Smooth muscle cell (in vitro differentiated cells): Measurements from ENCODE around the gene COX5B. TPM values are rescaled to one million over a fixed set of nuclear protein-coding genes. Genes with fewer than 3 reads are reported as not detected.

Experiments
- DNase-seq: peaks from one replicate; lab custom pipeline; 2025; ENCODE audit not compliant: unreplicated experiment; lab: John Stamatoyannopoulos, UW
- H2AFZ ChIP-seq: fragments of 200-600 bp; sonication (generic); 2 replicates; pipeline ENCODE4 v1.6.0; 2016; ENCODE audit warnings: antibody characterized with exemption, low read depth, mild to moderate bottlenecking
- H3F3A ChIP-seq: fragments of 200-600 bp; sonication (generic); 2 replicates; pipeline ENCODE4 v1.6.0; 2017; ENCODE audit warnings: antibody characterized with exemption, low read depth
- H3K27ac ChIP-seq: fragments of 200-600 bp; sonication (generic); 2 replicates; pipeline ENCODE4 v1.5.1; 2016; ENCODE audit warnings: low read depth, mild to moderate bottlenecking
- H3K27me3 ChIP-seq: fragments of 200-600 bp; sonication (generic); 2 replicates; pipeline ENCODE4 v1.6.1; 2016; ENCODE audit warnings: low read depth, mild to moderate bottlenecking
- H3K36me3 ChIP-seq: fragments of 200-600 bp; sonication (generic); 2 replicates; pipeline ENCODE4 v1.5.1; 2016; ENCODE audit warnings: low read depth
- H3K4me1 ChIP-seq: fragments of 200-600 bp; sonication (generic); 2 replicates; pipeline ENCODE4 v1.5.1; 2016; ENCODE audit warnings: low read depth
- H3K4me2 ChIP-seq: fragments of 200-600 bp; sonication (generic); 2 replicates; pipeline ENCODE4 v1.6.0; 2016; ENCODE audit warnings: mild to moderate bottlenecking
- H3K4me3 ChIP-seq: fragments of 200-600 bp; sonication (generic); 2 replicates; pipeline ENCODE4 v1.5.1; 2016; ENCODE audit warnings: mild to moderate bottlenecking
- H3K79me2 ChIP-seq: fragments of 200-600 bp; sonication (generic); 2 replicates; pipeline ENCODE4 v1.6.0; 2016; ENCODE audit warnings: low read depth, mild to moderate bottlenecking
- H3K9ac ChIP-seq: fragments of 200-600 bp; sonication (generic); 2 replicates; pipeline ENCODE4 v1.6.0; 2016; ENCODE audit warnings: low read depth
- H3K9me3 ChIP-seq: fragments of 200-600 bp; sonication (generic); replicated peaks from 2 replicates; pipeline ENCODE4 v1.5.1; 2016; ENCODE audit warnings: low read depth
- H4K20me1 ChIP-seq: fragments of 200-600 bp; sonication (generic); 2 replicates; pipeline ENCODE4 v1.6.0; 2016; ENCODE audit warnings: low read depth
- WGBS: methylation state at CpG from one replicate; pipeline ENCODE4 v1.1.7; 2016; ENCODE audit warnings: low lambda C conversion rate; 5-methylcytosine and 5-hydroxymethylcytosine counted together
- polyA plus RNA-seq: library from polyadenylated mRNA; unstranded; fragments of >200 nt; fragmentation: Nextera tagmentation; extraction: Ambion mirVana; gene quantifications from 2 replicates; pipeline ENCODE4 v1.2.1, GENCODE V29; 2016
- total RNA-seq: library from RNA; depleted of rRNA; stranded (reverse); fragments of >200 nt; gene quantifications from 2 replicates; pipeline ENCODE4 v1.2.3, GENCODE V29; 2014
- TF ChIP-seq, protein P1 (sequence below): fragments of 200-600 bp; sonication (generic); IDR thresholded peaks from 2 replicates; pipeline ENCODE4 v1.5.1; 2017; ENCODE audit warnings: borderline replicate concordance, mild to moderate bottlenecking, antibody characterized with exemption; ENCODE audit not compliant: insufficient read depth, poor library complexity, severe bottlenecking

The COX5B gene
- total and polyA plus RNA-seq, 2 experiments from 2014 or later, result 402 to 404 TPM

DNA sequence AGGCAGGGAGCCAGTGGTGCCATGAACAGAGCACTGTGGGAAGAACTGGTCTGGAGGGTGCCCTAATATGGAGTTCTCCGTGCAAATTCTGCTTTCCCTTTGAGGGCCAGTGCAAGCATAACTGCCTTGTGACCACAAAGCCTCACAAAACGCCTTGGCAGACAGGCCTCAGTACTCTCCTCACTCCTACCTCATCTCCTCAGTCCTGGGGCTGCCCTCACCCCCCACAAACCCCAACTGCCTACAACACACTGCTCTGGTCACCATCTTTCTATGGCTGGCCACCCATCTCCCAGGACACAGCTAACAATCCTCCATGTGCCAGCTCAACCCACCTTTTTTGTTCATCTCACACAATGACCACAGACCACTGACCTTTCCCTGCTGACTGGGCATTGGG, 8.9 kb downstream of the COX5B start:
- TF ChIP-seq, protein P1, sequence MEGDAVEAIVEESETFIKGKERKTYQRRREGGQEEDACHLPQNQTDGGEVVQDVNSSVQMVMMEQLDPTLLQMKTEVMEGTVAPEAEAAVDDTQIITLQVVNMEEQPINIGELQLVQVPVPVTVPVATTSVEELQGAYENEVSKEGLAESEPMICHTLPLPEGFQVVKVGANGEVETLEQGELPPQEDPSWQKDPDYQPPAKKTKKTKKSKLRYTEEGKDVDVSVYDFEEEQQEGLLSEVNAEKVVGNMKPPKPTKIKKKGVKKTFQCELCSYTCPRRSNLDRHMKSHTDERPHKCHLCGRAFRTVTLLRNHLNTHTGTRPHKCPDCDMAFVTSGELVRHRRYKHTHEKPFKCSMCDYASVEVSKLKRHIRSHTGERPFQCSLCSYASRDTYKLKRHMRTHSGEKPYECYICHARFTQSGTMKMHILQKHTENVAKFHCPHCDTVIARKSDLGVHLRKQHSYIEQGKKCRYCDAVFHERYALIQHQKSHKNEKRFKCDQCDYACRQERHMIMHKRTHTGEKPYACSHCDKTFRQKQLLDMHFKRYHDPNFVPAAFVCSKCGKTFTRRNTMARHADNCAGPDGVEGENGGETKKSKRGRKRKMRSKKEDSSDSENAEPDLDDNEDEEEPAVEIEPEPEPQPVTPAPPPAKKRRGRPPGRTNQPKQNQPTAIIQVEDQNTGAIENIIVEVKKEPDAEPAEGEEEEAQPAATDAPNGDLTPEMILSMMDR, result no peak
- H3K36me3 ChIP-seq, result no peaks in the 10 kb centered on the region
- H3K4me2 ChIP-seq, result no peak overlapping the region
- no peak overlapping the region for H3K4me3 ChIP-seq
- 100% methylated on average over 2 of the region's 2 CpGs for WGBS
- H3K9ac ChIP-seq, result no peak overlapping the region
- no peaks in the 10 kb centered on the region for H3K27me3 ChIP-seq
- no peaks in the 10 kb centered on the region for H3K4me1 ChIP-seq
- H3K79me2 ChIP-seq, result peaks cover under 1% of the 10 kb centered on the region
- DNase-seq, result no peak
- H3F3A ChIP-seq, result no peaks in the 10 kb centered on the region
- H3K9me3 ChIP-seq, result no peaks in the 10 kb centered on the region
- no peak overlapping the region for H3K27ac ChIP-seq
- H4K20me1 ChIP-seq, result peaks cover 2% of the 10 kb centered on the region
- no peak overlapping the region for H2AFZ ChIP-seq

DNA sequence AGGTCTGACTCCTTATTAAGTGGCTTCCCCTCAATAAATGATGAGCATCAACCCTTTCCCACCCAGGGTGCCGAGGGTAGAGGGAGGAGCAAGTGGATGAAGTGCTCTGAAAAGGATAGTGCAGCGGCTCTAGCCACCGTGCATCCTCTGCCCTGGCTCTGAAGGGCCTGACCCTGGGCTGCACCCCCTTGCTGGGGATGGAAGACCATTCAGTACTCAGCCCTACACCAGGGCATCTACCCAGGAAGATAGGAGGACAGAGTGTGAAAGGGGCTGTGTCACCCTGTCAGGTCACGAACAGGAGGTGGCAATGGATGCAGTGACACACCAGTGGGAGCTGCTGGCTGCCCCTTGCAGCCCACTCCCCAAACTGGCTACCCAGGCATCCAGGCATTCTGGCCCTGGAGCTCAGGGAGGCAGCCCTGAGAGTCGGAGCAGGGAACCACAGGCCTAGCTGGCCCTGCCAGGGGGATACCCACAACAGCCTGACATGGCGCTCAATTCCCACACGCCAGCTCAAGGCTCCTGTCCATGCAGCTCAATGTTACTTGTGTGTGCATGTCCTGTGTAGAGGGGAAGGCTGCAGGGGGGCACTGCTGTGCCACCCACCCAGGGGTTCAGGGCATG, 10.4 kb downstream of the COX5B start:
- H4K20me1 ChIP-seq, result peaks cover 13% of the 10 kb centered on the region
- H2AFZ ChIP-seq, result no peak overlapping the region
- WGBS, result 98% methylated on average over 7 of the region's 7 CpGs
- H3K27ac ChIP-seq, result no peak overlapping the region
- H3K4me2 ChIP-seq, result no peak overlapping the region
- DNase-seq, result no peak
- no peak overlapping the region for H3K9ac ChIP-seq
- no peaks in the 10 kb centered on the region for H3K9me3 ChIP-seq
- no peaks in the 10 kb centered on the region for H3F3A ChIP-seq
- no peaks in the 10 kb centered on the region for H3K4me1 ChIP-seq
- H3K36me3 ChIP-seq, result no peaks in the 10 kb centered on the region
- H3K79me2 ChIP-seq, result peaks cover 8% of the 10 kb centered on the region
- no peaks in the 10 kb centered on the region for H3K27me3 ChIP-seq
- TF ChIP-seq, protein P1, result no peak
- H3K4me3 ChIP-seq, result no peak overlapping the region

DNA sequence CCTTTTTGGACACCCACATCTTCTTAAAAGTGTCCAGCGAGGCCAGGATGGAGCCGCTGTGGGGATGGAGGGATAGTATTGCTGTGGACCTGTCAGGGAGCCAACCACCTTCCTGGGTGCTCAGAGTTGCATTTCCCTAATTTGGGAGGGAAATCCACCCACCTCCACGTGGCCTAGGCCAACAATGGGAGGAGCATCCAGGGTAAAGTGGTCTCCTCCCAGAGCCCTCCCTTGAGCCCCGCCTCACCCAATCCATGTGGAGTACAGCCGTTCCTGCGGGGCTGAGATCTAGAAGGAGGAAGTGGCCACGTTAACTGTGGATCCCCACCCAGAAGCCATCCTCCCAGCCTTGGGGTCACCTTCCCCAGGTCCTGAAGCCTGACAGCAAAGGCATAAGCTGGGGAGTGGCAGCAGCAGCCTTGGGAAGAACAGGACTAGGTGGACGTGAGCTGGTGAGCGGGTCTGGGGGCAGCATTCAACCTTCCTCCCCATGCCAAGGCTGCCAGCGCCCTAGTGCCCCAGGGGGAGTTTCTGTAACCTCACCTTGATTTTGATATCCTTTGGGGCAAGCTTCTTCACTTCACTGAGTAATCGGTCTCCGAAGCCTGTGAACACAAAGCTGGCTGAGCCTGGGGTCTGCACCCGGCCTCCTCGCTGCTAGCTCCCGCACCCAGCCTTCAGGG, 11.2 kb downstream of the COX5B start:
- Histone ChIP-seq H3K27ac (no peak overlapping the region), H2AFZ (no peak overlapping the region), H3K79me2 (peaks cover 16% of the 10 kb centered on the region), H3K4me2 (no peak overlapping the region), H3K9me3 (no peaks in the 10 kb centered on the region), H3K27me3 (no peaks in the 10 kb centered on the region), H4K20me1 (peaks cover 17% of the 10 kb centered on the region), H3K4me3 (no peak overlapping the region), H3K4me1 (peaks cover 3% of the 10 kb centered on the region), H3F3A (peaks cover 2% of the 10 kb centered on the region), H3K36me3 (no peaks in the 10 kb centered on the region), H3K9ac (no peak overlapping the region)
- TF ChIP-seq, protein P1, result no peak
- DNase-seq, result no peak
- WGBS, result 93% methylated on average over 15 of the region's 15 CpGs
